ENCODE results near the gene RCOR1.
"Not testable (repeated sequence)": the region's sequence is repeated elsewhere in the genome, so short reads cannot be mapped to it uniquely, and the experiment has no call there.

The RCOR1 gene

GRCh38 chr14:102751088-102751487 lies 158.6 kb downstream of the RCOR1 start:
- no peak for DNase-seq (ENCODE audit: low read depth)

- no peak for DNase-seq (ENCODE audit: low read depth)
Observed at GRCh38 chr14:102752239-102752847, 159.9 kb downstream of the RCOR1 start.

- no peak for DNase-seq (ENCODE audit: low read depth)
Observed at GRCh38 chr14:102754370-102755262, 162.2 kb downstream of the RCOR1 start.

GRCh38 chr14:102757646-102758045 lies 165.2 kb downstream of the RCOR1 start:
- no peak for DNase-seq (ENCODE audit: low read depth)

GRCh38 chr14:102758087-102758486 lies 165.6 kb downstream of the RCOR1 start:
- no peak for DNase-seq (ENCODE audit: low read depth)

GRCh38 chr14:102759456-102760187 lies 167.2 kb downstream of the RCOR1 start:
- no peak for DNase-seq (ENCODE audit: low read depth)

- DNase-seq (ENCODE audit: low read depth), result no peak
Observed at GRCh38 chr14:102760496-102761193, 168.2 kb downstream of the RCOR1 start.

- DNase-seq (ENCODE audit: low read depth), result no peak
Observed at GRCh38 chr14:102761206-102761605, 168.8 kb downstream of the RCOR1 start.

- no peak for DNase-seq (ENCODE audit: low read depth)
Observed at GRCh38 chr14:102764220-102764671, 171.8 kb downstream of the RCOR1 start.

GRCh38 chr14:102765770-102766169 lies 173.3 kb downstream of the RCOR1 start:
- DNase-seq (ENCODE audit: low read depth), result not testable (repeated sequence)

GRCh38 chr14:102768223-102769048 lies 176.0 kb downstream of the RCOR1 start:
- DNase-seq (ENCODE audit: low read depth), result no peak

GRCh38 chr14:102769049-102769327 lies 176.5 kb downstream of the RCOR1 start:
- DNase-seq (ENCODE audit: low read depth), result no peak

- DNase-seq (ENCODE audit: low read depth), result no peak
Observed at GRCh38 chr14:102770147-102771123, 178.0 kb downstream of the RCOR1 start.

GRCh38 chr14:102771144-102771543 lies 178.7 kb downstream of the RCOR1 start:
- no peak for DNase-seq (ENCODE audit: low read depth)

- DNase-seq (ENCODE audit: low read depth), result no peak
Observed at GRCh38 chr14:102772781-102773570, 180.5 kb downstream of the RCOR1 start.

GRCh38 chr14:102774391-102775153 lies 182.1 kb downstream of the RCOR1 start:
- DNase-seq (ENCODE audit: low read depth), result peak; percentile 57

GRCh38 chr14:102775855-102776760 lies 183.7 kb downstream of the RCOR1 start:
- no peak for DNase-seq (ENCODE audit: low read depth)

Measured in GM04504 (cell line).